ENCODE data around the gene AARS2. TPM values are rescaled to one million over a fixed set of nuclear protein-coding genes. Genes with fewer than 3 reads are reported as not detected.

Gene AARS2
- total and polyA plus RNA-seq, 2 of the 4 experiments (the other 2 are of a cell fraction) = 9.1 to 10.4 TPM

DNA sequence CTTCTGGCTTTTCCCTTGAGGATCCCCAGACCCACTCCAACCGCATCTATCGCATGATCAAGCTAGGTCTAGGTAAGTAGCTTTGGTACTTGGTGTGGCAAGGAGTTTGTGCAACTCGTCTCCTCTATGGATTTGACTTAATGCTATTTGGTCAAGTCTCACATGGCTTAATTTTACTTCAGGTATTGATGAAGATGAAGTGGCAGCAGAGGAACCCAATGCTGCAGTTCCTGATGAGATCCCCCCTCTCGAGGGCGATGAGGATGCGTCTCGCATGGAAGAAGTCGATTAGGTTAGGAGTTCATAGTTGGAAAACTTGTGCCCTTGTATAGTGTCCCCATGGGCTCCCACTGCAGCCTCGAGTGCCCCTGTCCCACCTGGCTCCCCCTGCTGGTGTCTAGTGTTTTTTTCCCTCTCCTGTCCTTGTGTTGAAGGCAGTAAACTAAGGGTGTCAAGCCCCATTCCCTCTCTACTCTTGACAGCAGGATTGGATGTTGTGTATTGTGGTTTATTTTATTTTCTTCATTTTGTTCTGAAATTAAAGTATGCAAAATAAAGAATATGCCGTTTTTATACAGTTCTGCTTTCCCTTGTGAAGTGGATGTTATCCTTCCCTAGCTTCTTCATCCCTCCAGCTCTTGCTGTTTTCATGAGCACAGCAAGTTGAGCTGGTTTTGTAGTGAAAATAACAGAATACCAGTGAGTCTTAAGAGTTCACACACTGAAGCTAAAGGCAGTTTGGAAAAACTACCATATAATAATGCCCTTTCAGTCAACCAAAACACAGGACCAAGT is 59.6 kb downstream of the AARS2 start:
- Histone ChIP-seq H2AK9ac (replicated peaks; ENCODE audit: low read depth, low read length, poor library complexity) (no peak overlapping the region), H3K36me3 (ENCODE audit: control insufficient read depth, insufficient read depth, low read length) (peaks cover 58% of the 10 kb centered on the region), H3K4ac (ENCODE audit: low read depth, low read length) (no peak overlapping the region), H2BK15ac (ENCODE audit: low read depth, low read length) (no peak overlapping the region), H4K20me1 (ENCODE audit: insufficient read depth, low read length) (peaks cover 82% of the 10 kb centered on the region), H3K4me1 (ENCODE audit: control insufficient read depth, insufficient read depth, low read length) (peaks cover 10% of the 10 kb centered on the region), H4K8ac (ENCODE audit: low read depth in 2 of 2, low read length in 2 of 2) (no peak overlapping the region), H3K4me3 (ENCODE audit: insufficient read depth, low read depth, low read length) (no peak overlapping the region), H3K27ac (ENCODE audit: insufficient read depth, low read length) (no peak overlapping the region), H3K27me3 (ENCODE audit: control insufficient read depth, insufficient read depth, low read length) (no peaks in the 10 kb centered on the region), H3K14ac (replicated peaks; ENCODE audit: low read depth, low read length) (no peak overlapping the region), H3K9me1 (ENCODE audit: insufficient read depth, low read length) (peaks cover 16% of the 10 kb centered on the region), H2BK120ac (ENCODE audit: low read depth, low read length) (no peak overlapping the region), H3K4me2 (ENCODE audit: low read depth, low read length) (no peak overlapping the region), H3K18ac (ENCODE audit: low read depth, low read length) (no peak overlapping the region), H2AFZ (replicated peaks; ENCODE audit: low read length, poor library complexity) (no peak overlapping the region), H3K9me3 (ENCODE audit: control insufficient read depth, insufficient read depth, low read length) (no peaks in the 10 kb centered on the region), H4K91ac (ENCODE audit: insufficient read depth, low read depth, low read length) (no peak overlapping the region), H3K79me1 (ENCODE audit: low read depth in 1 of 2, low read length in 2 of 2) (peaks cover 23 to 84% of the 10 kb centered on the region in 2 experiments), H4K5ac (ENCODE audit: low read depth, low read length) (no peak overlapping the region), H2AK5ac (ENCODE audit: low read depth, low read length) (no peak overlapping the region), H3K23ac (ENCODE audit: low read depth, low read length) (no peak overlapping the region), H3K56ac (ENCODE audit: extremely low read depth, insufficient read depth, low read length) (no peak overlapping the region), H2BK20ac (ENCODE audit: low read depth, low read length) (no peak overlapping the region), H2BK5ac (ENCODE audit: low read depth, low read length, poor library complexity, severe bottlenecking) (no peak overlapping the region), H3K9ac (ENCODE audit: low read depth, low read length) (no peak overlapping the region)
- BruUV-seq (replicated peaks) = TSS peak; percentile 47
- dilution Hi-C loops (cut with HindIII; ENCODE audit: low sequenced_read_pairs, unreplicated experiment) (no loop called here), in situ Hi-C loops (cut with MboI; ENCODE audit: low sequenced_read_pairs) (no loop called here), intact Hi-C loops (cut with micrococcal nuclease) (no loop called here)
- POLR2A ChIA-PET (ENCODE audit: unreplicated experiment) = no interaction called here
- 40% methylated on average over 1 of the region's 10 CpGs; no CpG with 5 or more reads in 1 of the 2 experiments for WGBS, 2 experiments (ENCODE audit: extremely low coverage in 2 of 2, insufficient read length in 1 of 2)
- no peak for ATAC-seq (ENCODE audit: low read depth)
- DNase-seq = no peak
- CTCF ChIA-PET = interaction anchor here (0.9 to 1.2 kb wide), 2 partner anchors 19 to 81 kb away, joined by 3 to 4 read pairs; no protein-coding TSS in a partner anchor
- TF ChIP-seq CHD1 (IDR thresholded peaks at IDR 0.05; ENCODE audit: low read depth, low read length) (no peak), FOS (IDR thresholded peaks at IDR 0.05; ENCODE audit: low read depth, low read length) (no peak), BHLHE40 (IDR thresholded peaks at IDR 0.05; ENCODE audit: low read depth, low read length) (no peak), MAFK (IDR thresholded peaks at IDR 0.05; ENCODE audit: low read depth, low read length) (no peak), RAD21 (IDR thresholded peaks at IDR 0.05; ENCODE audit: low read length) (peak; percentile 22; the same call in 1 of the 2 replicates), RFX5 (IDR thresholded peaks at IDR 0.05; ENCODE audit: low read depth, low read length) (no peak), SMC3 (IDR thresholded peaks at IDR 0.05; ENCODE audit: low read depth, low read length) (peak; percentile 17; the same call in 1 of the 2 replicates), NFE2L2 (IDR thresholded peaks at IDR 0.05; ENCODE audit: low read depth, low read length) (no peak), POLR2A (IDR thresholded peaks at IDR 0.05; ENCODE audit: low read depth, low read length) (no peak), CEBPB (IDR thresholded peaks at IDR 0.05; ENCODE audit: low read depth, low read length) (no peak), MAZ (IDR thresholded peaks at IDR 0.05; ENCODE audit: borderline replicate concordance, low read depth, low read length) (no peak), RCOR1 (IDR thresholded peaks at IDR 0.05; ENCODE audit: insufficient replicate concordance, low read length) (no peak)
- TF ChIP-seq, protein P1, sequence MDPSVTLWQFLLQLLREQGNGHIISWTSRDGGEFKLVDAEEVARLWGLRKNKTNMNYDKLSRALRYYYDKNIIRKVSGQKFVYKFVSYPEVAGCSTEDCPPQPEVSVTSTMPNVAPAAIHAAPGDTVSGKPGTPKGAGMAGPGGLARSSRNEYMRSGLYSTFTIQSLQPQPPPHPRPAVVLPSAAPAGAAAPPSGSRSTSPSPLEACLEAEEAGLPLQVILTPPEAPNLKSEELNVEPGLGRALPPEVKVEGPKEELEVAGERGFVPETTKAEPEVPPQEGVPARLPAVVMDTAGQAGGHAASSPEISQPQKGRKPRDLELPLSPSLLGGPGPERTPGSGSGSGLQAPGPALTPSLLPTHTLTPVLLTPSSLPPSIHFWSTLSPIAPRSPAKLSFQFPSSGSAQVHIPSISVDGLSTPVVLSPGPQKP (IDR thresholded peaks at IDR 0.05; ENCODE audit: borderline replicate concordance, low read depth, low read length) = no peak
- TF ChIP-seq, protein P2, sequence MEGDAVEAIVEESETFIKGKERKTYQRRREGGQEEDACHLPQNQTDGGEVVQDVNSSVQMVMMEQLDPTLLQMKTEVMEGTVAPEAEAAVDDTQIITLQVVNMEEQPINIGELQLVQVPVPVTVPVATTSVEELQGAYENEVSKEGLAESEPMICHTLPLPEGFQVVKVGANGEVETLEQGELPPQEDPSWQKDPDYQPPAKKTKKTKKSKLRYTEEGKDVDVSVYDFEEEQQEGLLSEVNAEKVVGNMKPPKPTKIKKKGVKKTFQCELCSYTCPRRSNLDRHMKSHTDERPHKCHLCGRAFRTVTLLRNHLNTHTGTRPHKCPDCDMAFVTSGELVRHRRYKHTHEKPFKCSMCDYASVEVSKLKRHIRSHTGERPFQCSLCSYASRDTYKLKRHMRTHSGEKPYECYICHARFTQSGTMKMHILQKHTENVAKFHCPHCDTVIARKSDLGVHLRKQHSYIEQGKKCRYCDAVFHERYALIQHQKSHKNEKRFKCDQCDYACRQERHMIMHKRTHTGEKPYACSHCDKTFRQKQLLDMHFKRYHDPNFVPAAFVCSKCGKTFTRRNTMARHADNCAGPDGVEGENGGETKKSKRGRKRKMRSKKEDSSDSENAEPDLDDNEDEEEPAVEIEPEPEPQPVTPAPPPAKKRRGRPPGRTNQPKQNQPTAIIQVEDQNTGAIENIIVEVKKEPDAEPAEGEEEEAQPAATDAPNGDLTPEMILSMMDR (conservative IDR thresholded peaks at IDR 0.05; ENCODE audit: low read depth, low read length) = peak; percentile 38
- TF ChIP-seq, protein P3, sequence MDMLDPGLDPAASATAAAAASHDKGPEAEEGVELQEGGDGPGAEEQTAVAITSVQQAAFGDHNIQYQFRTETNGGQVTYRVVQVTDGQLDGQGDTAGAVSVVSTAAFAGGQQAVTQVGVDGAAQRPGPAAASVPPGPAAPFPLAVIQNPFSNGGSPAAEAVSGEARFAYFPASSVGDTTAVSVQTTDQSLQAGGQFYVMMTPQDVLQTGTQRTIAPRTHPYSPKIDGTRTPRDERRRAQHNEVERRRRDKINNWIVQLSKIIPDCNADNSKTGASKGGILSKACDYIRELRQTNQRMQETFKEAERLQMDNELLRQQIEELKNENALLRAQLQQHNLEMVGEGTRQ (IDR thresholded peaks at IDR 0.05; ENCODE audit: low read depth, low read length) = no peak

Data from IMR-90 (cell line).